Hypothalamus (tissue), 51 donors: Measurements from ENCODE around the gene GNAO1.
A peak's percentile ranks its signal among the peaks of the same experiment; 100 is the strongest.

Experiments
- DNase-seq, 51 donors: peaks; one replicate each; lab custom pipeline; 2025; lab: John Stamatoyannopoulos, UW

GNAO1 gene

GRCh38 chr16:56279914-56280313 lies 88.6 kb downstream of the GNAO1 start:
- DNase-seq, result no peak

- peak in 8 of 51 donors; percentile 30 to 56 (median 38) for DNase-seq
These were observed 90.0 kb downstream of the GNAO1 start for GRCh38 chr16:56281249-56281805.

DNA sequence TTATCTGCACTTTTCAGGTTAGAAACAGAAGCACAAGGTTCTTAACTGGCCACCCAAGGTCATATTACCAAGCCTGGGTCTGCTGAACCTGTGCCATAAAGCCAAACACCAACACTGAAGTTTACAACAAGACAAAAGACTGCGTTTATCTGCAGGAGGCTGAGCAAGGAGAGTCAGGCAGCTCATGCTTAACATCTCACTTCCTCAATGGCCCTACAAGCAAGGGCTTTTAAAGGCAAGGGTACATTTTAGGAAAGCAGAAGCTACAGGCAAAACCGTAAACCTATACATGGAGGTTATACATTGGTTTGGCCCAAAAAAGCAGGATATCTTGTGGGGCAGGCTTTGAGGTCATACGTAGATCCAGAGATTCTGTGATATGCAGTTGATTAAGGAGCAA lies 91.2 kb downstream of the GNAO1 start:
- DNase-seq, result no peak

DNA sequence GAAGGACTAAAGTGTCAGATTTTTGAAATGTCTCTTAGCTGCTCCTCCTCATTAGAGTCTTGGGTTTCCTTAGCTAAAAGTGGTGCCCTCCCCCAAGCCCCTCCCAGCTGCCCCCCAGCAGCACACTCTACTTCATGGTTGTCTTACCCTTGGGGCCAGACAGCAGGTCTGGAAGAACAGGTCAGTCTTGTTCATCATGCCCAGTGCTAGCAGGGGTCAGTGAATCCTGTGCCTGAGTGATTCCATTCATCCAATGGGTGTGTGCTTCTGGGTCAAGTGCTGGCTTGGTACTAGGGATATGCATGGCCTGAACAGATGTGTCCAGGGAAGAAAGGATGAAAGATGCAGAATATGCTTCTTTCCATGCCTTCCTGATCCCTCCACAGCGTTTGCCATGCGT lies 93.2 kb downstream of the GNAO1 start:
- DNase-seq, result no peak

DNA sequence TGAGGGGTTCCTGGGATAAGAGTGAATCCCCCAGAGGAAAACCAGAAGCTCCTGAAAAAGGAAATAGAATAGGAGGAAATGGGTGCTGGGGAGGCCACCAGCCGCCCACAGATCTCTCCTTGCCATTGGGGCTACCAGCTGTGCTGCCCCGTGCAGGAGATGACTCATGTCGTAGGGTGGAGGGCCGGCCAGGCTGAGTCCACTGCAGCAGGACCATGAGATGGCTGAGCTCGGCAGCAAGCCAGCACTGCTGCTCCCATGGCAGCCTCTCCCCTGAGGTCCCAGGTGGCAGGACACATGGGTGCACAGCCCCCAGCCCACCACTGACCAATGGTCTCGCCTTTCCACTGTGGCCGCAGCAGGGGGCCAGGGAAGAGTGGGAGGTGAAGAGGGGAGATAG lies 95.5 kb downstream of the GNAO1 start:
- peak in 1 of 51 donors; percentile 30 for DNase-seq

GRCh38 chr16:56288019-56288418 lies 96.7 kb downstream of the GNAO1 start:
- no peak for DNase-seq

DNA sequence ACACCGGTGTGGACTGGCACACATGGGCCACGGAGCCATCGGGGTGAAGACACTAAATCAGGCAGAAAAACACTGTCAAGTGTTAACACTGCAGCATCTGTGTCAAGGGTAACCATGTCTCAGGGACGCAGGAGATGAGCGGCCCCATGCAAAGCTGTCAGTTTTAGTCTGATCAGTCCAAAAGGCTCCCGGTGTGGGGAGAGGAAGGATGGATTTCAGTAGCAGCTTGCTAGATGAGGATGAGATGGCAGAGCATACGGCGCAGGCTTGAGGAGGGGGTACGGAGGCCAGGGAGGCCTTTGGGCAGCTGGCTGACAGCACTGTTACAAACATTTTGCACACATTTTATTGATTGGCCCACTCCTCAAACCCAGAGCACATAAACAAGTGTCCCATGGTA lies 98.1 kb downstream of the GNAO1 start:
- no peak for DNase-seq

GRCh38 chr16:56289862-56290261 lies 98.6 kb downstream of the GNAO1 start:
- DNase-seq, result no peak

GRCh38 chr16:56294014-56294413 lies 102.7 kb downstream of the GNAO1 start:
- DNase-seq, result no peak

DNA sequence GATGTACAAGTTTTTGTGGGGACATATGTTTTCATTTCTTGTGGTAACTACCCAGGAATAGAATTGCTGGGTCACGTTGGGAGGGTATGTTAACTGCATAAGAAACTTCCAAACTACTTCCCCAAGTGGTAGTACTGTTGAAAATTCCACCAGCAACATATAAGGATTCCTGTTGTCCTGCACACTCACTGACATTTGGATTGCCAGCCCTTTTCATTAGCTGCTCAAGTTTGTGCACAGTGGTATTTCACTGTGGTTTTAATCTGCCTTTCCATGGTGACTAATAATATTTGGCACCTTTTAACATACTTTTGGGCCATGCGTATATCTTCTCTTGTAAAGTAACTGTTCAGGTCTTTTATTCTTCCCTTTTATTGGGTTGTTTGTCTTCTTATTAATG lies 103.3 kb downstream of the GNAO1 start:
- no peak for DNase-seq

- peak in 1 of 51 donors; percentile 60 for DNase-seq
These were observed 103.9 kb downstream of the GNAO1 start for GRCh38 chr16:56295059-56295665.

DNA sequence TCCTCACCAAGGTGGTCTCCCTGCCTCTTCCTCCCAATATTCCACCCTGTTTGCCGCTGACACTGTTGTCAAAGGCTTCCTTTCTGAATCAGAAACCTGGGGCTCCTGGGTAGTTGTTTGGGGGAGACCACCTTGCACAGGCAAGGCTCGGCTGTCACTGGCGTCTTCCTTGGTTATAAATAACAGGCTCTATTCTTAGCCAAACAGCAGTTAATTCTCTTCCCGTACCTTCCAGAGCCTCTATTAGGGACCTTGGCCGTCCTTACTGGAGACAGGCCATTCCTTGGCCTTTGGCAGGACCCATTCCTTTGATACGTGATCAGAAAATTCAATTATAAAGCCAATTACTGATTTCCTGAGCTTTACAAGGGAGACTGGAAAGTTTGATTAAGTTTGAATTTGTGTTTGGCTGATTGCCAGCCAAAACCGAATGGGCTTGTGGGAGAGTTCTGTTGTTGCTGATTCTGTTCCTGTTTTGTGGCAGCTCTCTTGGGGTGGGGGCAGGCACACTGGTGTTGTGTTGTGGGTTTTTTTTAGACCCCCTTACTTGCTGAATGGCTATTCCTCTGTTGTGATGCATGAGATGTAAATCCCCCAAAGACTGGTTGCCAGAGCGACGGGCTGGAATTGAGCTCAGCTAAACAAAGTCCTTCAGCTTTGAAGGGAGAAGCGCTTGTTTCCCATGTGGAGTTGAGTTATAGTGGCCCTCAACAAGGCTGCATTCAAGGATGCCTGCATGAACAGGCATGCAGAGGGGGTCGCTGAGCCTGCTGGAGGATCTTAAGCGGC lies 104.6 kb downstream of the GNAO1 start:
- peak in 18 of 51 donors; percentile 27 to 80 (median 58) for DNase-seq

DNA sequence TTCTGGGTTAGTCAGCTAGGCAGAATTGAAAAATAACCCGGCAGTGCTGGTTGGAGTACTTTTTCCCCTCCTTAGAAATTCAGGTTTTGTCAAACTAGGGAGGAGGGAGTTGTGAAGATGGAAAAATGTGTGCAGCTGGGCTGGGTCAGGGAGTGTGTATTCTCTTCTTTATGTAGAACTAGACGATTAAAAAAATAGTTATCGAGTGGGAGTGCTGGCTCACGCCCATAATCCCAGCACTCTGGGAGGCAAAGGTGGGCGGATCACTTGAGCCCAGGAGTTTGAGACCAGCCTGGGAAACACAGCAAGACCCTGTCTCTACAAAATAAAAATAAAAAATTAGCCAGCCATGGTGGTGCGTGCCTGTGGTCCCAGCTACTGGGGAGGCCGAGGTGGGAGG lies 106.4 kb downstream of the GNAO1 start:
- DNase-seq, result peak in 1 of 51 donors; percentile 15

DNA sequence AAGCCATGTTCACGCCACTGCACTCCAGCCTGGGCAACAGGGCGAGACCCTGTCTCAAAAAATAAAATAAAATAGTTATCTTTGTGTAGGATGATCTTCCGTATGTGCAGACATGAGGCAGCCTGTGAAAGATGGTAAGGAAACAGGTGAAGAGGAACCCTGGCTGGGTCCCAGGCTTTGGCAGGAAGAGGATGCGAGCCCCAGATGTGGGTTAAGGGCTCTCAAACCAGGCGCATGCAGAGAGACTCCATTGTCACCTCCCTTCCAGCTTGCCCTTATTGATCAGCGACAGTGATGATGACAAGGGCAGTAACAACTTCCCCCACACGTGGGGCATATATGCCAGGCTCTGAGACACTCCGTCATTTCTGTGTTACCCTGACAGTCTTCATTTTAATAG lies 106.8 kb downstream of the GNAO1 start:
- DNase-seq, result no peak

- peak in 46 of 51 donors; percentile 29 to 94 (median 78) for DNase-seq
These were observed 107.8 kb downstream of the GNAO1 start for GRCh38 chr16:56298948-56299596.

- peak in 1 of 51 donors; percentile 56 for DNase-seq
These were observed 108.9 kb downstream of the GNAO1 start for GRCh38 chr16:56300242-56300623.

DNA sequence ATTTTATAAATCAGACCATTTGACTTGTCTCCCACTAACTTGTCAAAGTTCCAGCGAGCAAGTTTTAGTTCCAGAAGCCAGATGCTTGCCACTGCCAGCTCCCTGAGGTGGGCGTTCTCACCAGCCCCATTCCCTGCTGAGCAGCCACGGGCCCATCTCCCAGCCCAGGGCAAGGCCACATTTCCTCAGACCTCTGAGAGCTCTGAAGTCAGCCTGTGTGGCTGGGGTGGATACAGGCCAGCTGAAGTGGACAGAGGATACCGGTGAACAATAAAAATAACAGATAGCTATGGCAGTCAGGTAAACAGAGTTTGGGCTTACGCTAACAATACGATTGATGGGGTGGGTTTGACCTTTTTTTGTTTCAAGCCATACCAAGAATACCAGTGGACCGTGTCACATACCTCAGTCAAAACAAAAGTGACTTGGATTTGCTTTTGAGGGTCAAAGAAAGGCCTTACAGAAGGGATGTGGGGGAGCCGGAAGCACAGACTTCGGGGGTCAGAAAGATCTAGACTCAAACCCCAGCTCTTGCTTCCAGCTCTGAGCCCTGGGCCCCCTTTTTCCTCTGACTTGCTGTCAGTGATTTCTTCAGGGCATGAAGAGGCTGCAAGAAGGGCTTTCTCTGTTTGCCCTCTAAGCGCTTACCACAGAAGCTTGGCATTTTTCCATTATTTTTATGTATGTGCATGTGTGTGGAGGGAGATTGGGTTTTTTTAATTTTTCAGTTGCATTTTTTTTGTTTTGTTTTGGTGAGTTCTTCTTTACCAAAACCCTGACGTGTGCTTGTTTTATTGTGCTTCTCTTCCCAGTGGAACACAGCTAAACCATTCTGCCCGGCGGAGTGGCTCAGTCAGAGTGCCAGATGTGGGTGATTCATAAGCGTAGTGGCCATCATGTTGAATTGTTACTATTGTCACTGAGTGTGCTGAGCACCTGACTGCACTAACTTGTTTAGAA lies 109.9 kb downstream of the GNAO1 start:
- peak in 28 of 51 donors; percentile 11 to 71 (median 47) for DNase-seq

DNA sequence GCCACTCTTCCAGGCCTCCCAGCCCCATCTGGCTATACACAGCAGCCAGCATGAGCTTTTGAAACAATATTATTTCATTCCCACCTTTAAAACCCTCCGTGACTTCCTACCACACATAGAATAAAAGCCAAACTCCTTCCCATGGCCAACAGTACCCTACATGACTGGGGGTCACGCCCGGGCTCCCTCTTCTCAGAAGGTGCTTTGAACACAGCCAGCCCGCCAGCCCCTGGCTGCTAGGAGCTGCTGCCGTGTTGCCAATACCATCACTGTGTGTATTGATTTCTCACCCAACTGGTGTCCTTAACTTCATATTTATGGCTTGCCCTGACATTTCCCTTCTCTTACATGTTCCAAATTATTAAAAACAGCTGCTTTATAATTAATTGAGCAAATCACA lies 111.2 kb downstream of the GNAO1 start:
- DNase-seq, result peak in 1 of 51 donors; percentile 55

- peak in 14 of 51 donors; percentile 28 to 82 (median 48) for DNase-seq
These were observed 111.9 kb downstream of the GNAO1 start for GRCh38 chr16:56303066-56303715.

DNA sequence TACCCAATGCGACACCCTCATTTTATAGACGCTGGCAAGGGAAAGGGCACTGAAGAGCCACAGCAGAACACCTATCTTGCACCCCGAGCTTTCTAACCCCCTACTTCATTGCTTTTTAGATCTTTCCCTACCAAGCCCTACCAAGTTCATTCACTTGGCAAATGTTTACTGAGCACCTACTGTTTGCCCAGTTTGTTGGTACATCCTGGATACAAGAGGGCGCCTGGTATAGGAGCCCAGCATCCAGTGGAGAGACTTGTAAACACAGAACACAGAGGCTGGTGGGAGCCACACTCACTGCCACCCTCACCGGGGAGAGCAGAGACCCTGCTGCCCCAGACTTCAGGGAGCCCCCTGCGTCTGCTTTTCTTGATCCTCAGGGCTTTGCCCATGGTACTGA lies 112.6 kb downstream of the GNAO1 start:
- DNase-seq, result peak in 1 of 51 donors; percentile 41
